ENCODE results near the gene GRIK4. TPM values are rescaled to one million over a fixed set of nuclear protein-coding genes. Genes with fewer than 3 reads are reported as not detected.

Gene GRIK4
- total and polyA plus RNA-seq, 2 donors (not counting 1 experiment from before 2014, with no cell fraction given) = 0.12 to 0.27 TPM

- H3K27ac ChIP-seq (ENCODE audit: low read length in 2 of 2) = no peak overlapping the region
- H3K9me3 ChIP-seq (ENCODE audit: control extremely low read depth in 1 of 3, control insufficient read depth in 2 of 3, insufficient read depth in 1 of 3, low read length in 2 of 3) = no peaks in the 10 kb centered on the region
- POLR2A ChIA-PET = no interaction called here
- Mint-ChIP-seq H3K4me1 (no peaks in the 10 kb centered on the region), H3K27me3 (peaks cover 16% of the 10 kb centered on the region), H3K9me3 (ENCODE audit: insufficient read depth) (no peaks in the 10 kb centered on the region), H3K27ac (no peak overlapping the region), H3K4me3 (no peak overlapping the region)
- H3K36me3 ChIP-seq (replicated peaks in 1 of 2; ENCODE audit: control extremely low read depth in 1 of 2, control insufficient read depth in 1 of 2, extremely low read depth in 1 of 2, insufficient read depth in 2 of 2, low read length in 1 of 2) = no peaks in the 10 kb centered on the region
- H2AFZ ChIP-seq (ENCODE audit: insufficient read depth, low read depth, low read length, poor library complexity, severe bottlenecking) = no peak overlapping the region
- CTCF ChIA-PET = no interaction called here
- no peaks in the 10 kb centered on the region for H3K79me2 ChIP-seq (ENCODE audit: control insufficient read depth, insufficient read depth, low read length)
- ATAC-seq (ENCODE audit: low read depth) (no peak), DNase-seq (no peak)
- H4K20me1 ChIP-seq (ENCODE audit: control insufficient read depth, insufficient read depth, low read length, poor library complexity, severe bottlenecking) = no peaks in the 10 kb centered on the region
- intact Hi-C loops (cut with micrococcal nuclease) = no loop called here
- no peak overlapping the region for H3K4me3 ChIP-seq (ENCODE audit: control extremely low read depth in 1 of 5, extremely low read depth in 1 of 5, insufficient read depth in 1 of 5, low read depth in 2 of 5, low read length in 4 of 5)
- H3K9ac ChIP-seq (ENCODE audit: low read length) = no peak overlapping the region
- no peaks in the 10 kb centered on the region for H3K4me1 ChIP-seq (ENCODE audit: control insufficient read depth in 2 of 2, insufficient read depth in 2 of 2, low read length in 2 of 2)
- H3K4me2 ChIP-seq (replicated peaks; ENCODE audit: low read depth, low read length, poor library complexity, severe bottlenecking) = no peak overlapping the region
- TF ChIP-seq CTCF (IDR thresholded peaks at IDR 0.05) (no peak), EZH2 (IDR thresholded peaks at IDR 0.05; ENCODE audit: borderline replicate concordance, insufficient read depth, low read depth, low read length, poor library complexity, severe bottlenecking) (no peak)
- 48% methylated on average over 2 of the region's 2 CpGs for WGBS (ENCODE audit: insufficient coverage)
- H3K27me3 ChIP-seq (replicated peaks in 1 of 4; ENCODE audit: control extremely low read depth in 1 of 4, control insufficient read depth in 3 of 4, insufficient read depth in 4 of 4, low read length in 3 of 4) = peaks cover 0 to 11% (median 0%) of the 10 kb centered on the region in 4 experiments
Observed at GRCh38 chr11:120494595-120494994, 17.0 kb upstream of the GRIK4 start.

GRCh38 chr11:120499088-120499487 lies 12.5 kb upstream of the GRIK4 start:
- CTCF ChIA-PET = interaction anchor here (0.7 kb wide), 1 partner anchor 13 kb away, joined by 5 read pairs; the partner anchor contains the start of gene GRIK4
- POLR2A ChIA-PET = no interaction called here
- Mint-ChIP-seq H3K27me3 (peaks cover 46% of the 10 kb centered on the region), H3K9me3 (ENCODE audit: insufficient read depth) (no peaks in the 10 kb centered on the region), H3K4me1 (no peaks in the 10 kb centered on the region), H3K27ac (no peak overlapping the region), H3K4me3 (no peak overlapping the region)
- H3K4me1 ChIP-seq (ENCODE audit: control insufficient read depth in 2 of 2, insufficient read depth in 2 of 2, low read length in 2 of 2) = no peaks in the 10 kb centered on the region
- no peak overlapping the region for H3K4me3 ChIP-seq (ENCODE audit: control extremely low read depth in 1 of 5, extremely low read depth in 1 of 5, insufficient read depth in 1 of 5, low read depth in 2 of 5, low read length in 4 of 5)
- peaks cover 0 to 13% (median 6%) of the 10 kb centered on the region in 4 experiments for H3K27me3 ChIP-seq (replicated peaks in 1 of 4; ENCODE audit: control extremely low read depth in 1 of 4, control insufficient read depth in 3 of 4, insufficient read depth in 4 of 4, low read length in 3 of 4)
- H4K20me1 ChIP-seq (ENCODE audit: control insufficient read depth, insufficient read depth, low read length, poor library complexity, severe bottlenecking) = no peaks in the 10 kb centered on the region
- no peaks in the 10 kb centered on the region for H3K9me3 ChIP-seq (ENCODE audit: control extremely low read depth in 1 of 3, control insufficient read depth in 2 of 3, insufficient read depth in 1 of 3, low read length in 2 of 3)
- no peak overlapping the region for H3K27ac ChIP-seq (ENCODE audit: low read length in 2 of 2)
- no peak overlapping the region for H3K9ac ChIP-seq (ENCODE audit: low read length)
- ATAC-seq (ENCODE audit: low read depth) (no peak), DNase-seq (no peak)
- no peaks in the 10 kb centered on the region for H3K36me3 ChIP-seq (replicated peaks in 1 of 2; ENCODE audit: control extremely low read depth in 1 of 2, control insufficient read depth in 1 of 2, extremely low read depth in 1 of 2, insufficient read depth in 2 of 2, low read length in 1 of 2)
- H3K4me2 ChIP-seq (replicated peaks; ENCODE audit: low read depth, low read length, poor library complexity, severe bottlenecking) = no peak overlapping the region
- WGBS (ENCODE audit: insufficient coverage) = 95% methylated on average over 4 of the region's 8 CpGs
- intact Hi-C loops (cut with micrococcal nuclease) = no loop called here
- TF ChIP-seq EZH2 (IDR thresholded peaks at IDR 0.05; ENCODE audit: borderline replicate concordance, insufficient read depth, low read depth, low read length, poor library complexity, severe bottlenecking) = no peak
- TF ChIP-seq CTCF (IDR thresholded peaks at IDR 0.05) = no peak
- no peaks in the 10 kb centered on the region for H3K79me2 ChIP-seq (ENCODE audit: control insufficient read depth, insufficient read depth, low read length)
- no peak overlapping the region for H2AFZ ChIP-seq (ENCODE audit: insufficient read depth, low read depth, low read length, poor library complexity, severe bottlenecking)
